GM18499 (cell line): ENCODE results near the gene PHKB.

Experiments used
- ATAC-seq: cut with Tn5 transposase; IDR thresholded peaks from one replicate; pipeline ENCODE4 v1.9.1; 2021; ENCODE audit warnings: moderate number of reproducible peaks; ENCODE audit not compliant: insufficient read depth, unreplicated experiment

PHKB gene

GRCh38 chr16:47716571-47716970, 255.4 kb downstream of the PHKB start:
- no peak for ATAC-seq

GRCh38 chr16:47719713-47720112, 258.6 kb downstream of the PHKB start:
- no peak for ATAC-seq

GRCh38 chr16:47721006-47721637, 260.0 kb downstream of the PHKB start:
- ATAC-seq, result no peak

GRCh38 chr16:47722046-47722445, 260.9 kb downstream of the PHKB start:
- ATAC-seq, result no peak

- no peak for ATAC-seq
Measured at GRCh38 chr16:47724115-47724785, 263.1 kb downstream of the PHKB start.

GRCh38 chr16:47725188-47725695, 264.1 kb downstream of the PHKB start:
- ATAC-seq, result no peak

GRCh38 chr16:47726031-47726675, 265.0 kb downstream of the PHKB start:
- no peak for ATAC-seq

GRCh38 chr16:47727131-47727530, 266.0 kb downstream of the PHKB start:
- ATAC-seq, result no peak

GRCh38 chr16:47728205-47728604, 267.1 kb downstream of the PHKB start:
- ATAC-seq, result no peak

GRCh38 chr16:47729701-47730100, 268.6 kb downstream of the PHKB start:
- no peak for ATAC-seq

- no peak for ATAC-seq
Measured at GRCh38 chr16:47731252-47731651, 270.1 kb downstream of the PHKB start.

- ATAC-seq, result no peak
Measured at GRCh38 chr16:47732122-47732521, 271.0 kb downstream of the PHKB start.

- ATAC-seq, result no peak
Measured at GRCh38 chr16:47732523-47733111, 271.5 kb downstream of the PHKB start.

- ATAC-seq, result no peak
Measured at GRCh38 chr16:47734081-47734857, 273.1 kb downstream of the PHKB start.

GRCh38 chr16:47734987-47735594, 274.0 kb downstream of the PHKB start:
- ATAC-seq, result no peak

- no peak for ATAC-seq
Measured at GRCh38 chr16:47750371-47750770, 289.2 kb downstream of the PHKB start.
